Pancreas (tissue), 10 donors: Measurements from ENCODE around the gene TSPAN7. TPM values are rescaled to one million over a fixed set of nuclear protein-coding genes. Genes with fewer than 3 reads are reported as not detected.

Source experiments
- ATAC-seq, 4 donors: fragments of 200-7000 bp; cut with Tn5 transposase; one replicate each; pipeline versions ENCODE4 v1.8.0 to v1.9.1; 2020; ENCODE audit warnings: mild to moderate bottlenecking in 4 of 4, moderate library complexity in 4 of 4
- DNase-seq, 6 donors: peaks; one replicate each; pipeline ENCODE4 v3.0.0-alpha.2; 2020
- FAIRE-seq: peaks from 2 replicates; lab custom pipeline; 2012; peaks lifted over from hg19 to GRCh38; lab: Jason Lieb, UNC
- H3K27ac ChIP-seq, 4 donors: fragments of 200-600 bp; sonication (generic); 1 replicate in 3 of 4; 2 replicates in 1 of 4; pipeline versions ENCODE4 v1.5.0 to v1.8.0; 2020
- H3K27me3 ChIP-seq, 4 donors: fragments of 200-600 bp; one replicate each; pipeline ENCODE4 v1.8.0; 2021
- H3K36me3 ChIP-seq, 3 donors: fragments of 200-600 bp; sonication (generic) in 1 of 3; one replicate each; pipeline versions ENCODE4 v1.5.0 to v1.8.0; 2020 to 2021
- H3K4me1 ChIP-seq, 3 donors: fragments of 200-600 bp; one replicate each; pipeline ENCODE4 v1.8.0; 2021
- H3K4me3 ChIP-seq, 4 donors: fragments of 200-600 bp; sonication (generic) in 2 of 4; one replicate each; pipeline versions ENCODE4 v1.5.0 to v1.8.0; 2020 to 2021
- H3K9me3 ChIP-seq, 4 donors: fragments of 200-600 bp; one replicate each; pipeline ENCODE4 v1.8.0; 2021
- CTCF ChIP-seq, 4 donors: fragments of 200-600 bp; sonication (generic) in 3 of 4; IDR thresholded peaks; one replicate each; pipeline versions ENCODE4 v1.5.0 to v1.8.0; 2021; ENCODE audit warnings: antibody characterized with exemption in 4 of 4
- WGBS, 2 donors: extraction: QIAGEN DNeasy Blood & Tissue Kit; methylation state at CpG; one replicate each; pipeline ENCODE4 v1.1.7; 2013; 5-methylcytosine and 5-hydroxymethylcytosine counted together
- intact Hi-C, 3 donors: fragments of 100-400 bp; cut with DNase I; formaldehyde crosslinking; loops; one replicate each; pipeline versions ENCODE4 v1.11.1 to v1.14.2; 2022
- polyA plus RNA-seq, 2 donors: library from polyadenylated mRNA; stranded (reverse); fragments of 200-250 nt; gene quantifications; one replicate each; pipeline ENCODE4 v1.2.3, GENCODE V29; 2013
- total RNA-seq, 6 donors: library from RNA; stranded (reverse); fragmentation: NEBNext Ultra II Directional in 4 of 6; extraction: Animal tissue kit (Norgen Biotek cat#: 25700) in 4 of 6; gene quantifications; one replicate each; pipeline versions ENCODE4 v1.2.1 to v1.2.4, GENCODE V29; 2021 to 2023
- donor health status: healthy with polysubstance abuse.
- donor health status: DM: no; HTN: no; CAD: no; lungs with moderate emphysema.
- donor health status: DM: no; HTN: no; CAD: no.
- donor health status: control.
- donor health status: control.
- donor health status: Bipolar disorder and iron deficiency.
- donor health status: DM: yes; HTN: yes; CAD: no.
- donor health status: DM: no; HTN: no; CAD: no.
- donor health status: DM: no; HTN: no; CAD: no.
- donor health status: DM: yes; HTN: yes; CAD: no.

Gene TSPAN7
- total and polyA plus RNA-seq, 8 donors = 5.3 to 68.1 (median 12.7) TPM

- no peaks in the 10 kb centered on the region for H3K36me3 ChIP-seq
- H3K4me3 ChIP-seq = no peak overlapping the region
- no peaks in the 10 kb centered on the region for H3K9me3 ChIP-seq
- no peak overlapping the region for H3K27ac ChIP-seq
- intact Hi-C loops = no loop called here
- FAIRE-seq = no peak
- no peaks in the 10 kb centered on the region for H3K27me3 ChIP-seq
- WGBS, 2 donors = 73 to 94% methylated on average over 1 of the region's 1 CpG
- TF ChIP-seq CTCF (IDR thresholded peaks at IDR 0.05) = no peak
- no peak for DNase-seq
- H3K4me1 ChIP-seq = no peaks in the 10 kb centered on the region
- ATAC-seq = no peak
Observed at GRCh38 chrX:38570396-38570795, 9.1 kb downstream of the TSPAN7 start.

- no peaks in the 10 kb centered on the region for H3K4me1 ChIP-seq
- FAIRE-seq (no peak), ATAC-seq (no peak)
Observed at GRCh38 chrX:38571058-38571457, 9.7 kb downstream of the TSPAN7 start.

GRCh38 chrX:38574858-38575257 is 13.5 kb downstream of the TSPAN7 start:
- H3K9me3 ChIP-seq = no peaks in the 10 kb centered on the region
- TF ChIP-seq CTCF (IDR thresholded peaks at IDR 0.05) = no peak
- ATAC-seq = no peak

More at GRCh38 chrX:38571058-38571457, 9.7 kb downstream of the TSPAN7 start:
- H3K9me3 ChIP-seq = no peaks in the 10 kb centered on the region
- H3K27ac ChIP-seq = no peak overlapping the region
- intact Hi-C loops = no loop called here
- no peak overlapping the region for H3K4me3 ChIP-seq
- DNase-seq = no peak
- H3K27me3 ChIP-seq = no peaks in the 10 kb centered on the region
- no peak for TF ChIP-seq CTCF (IDR thresholded peaks at IDR 0.05)
- H3K36me3 ChIP-seq = no peaks in the 10 kb centered on the region

GRCh38 chrX:38575888-38576287 is 14.5 kb downstream of the TSPAN7 start:
- H3K27me3 ChIP-seq = no peaks in the 10 kb centered on the region
- H3K4me3 ChIP-seq = no peak overlapping the region
- no peak overlapping the region for H3K27ac ChIP-seq
- DNase-seq = no peak
- H3K36me3 ChIP-seq = no peaks in the 10 kb centered on the region
- H3K9me3 ChIP-seq = no peaks in the 10 kb centered on the region
- ATAC-seq = no peak
- intact Hi-C loops = no loop called here
- no peaks in the 10 kb centered on the region for H3K4me1 ChIP-seq
- WGBS, 2 donors = 69 to 78% methylated on average over 2 of the region's 2 CpGs
- peak; percentile 57 for FAIRE-seq
- TF ChIP-seq CTCF (IDR thresholded peaks at IDR 0.05) = no peak

More at GRCh38 chrX:38574858-38575257, 13.5 kb downstream of the TSPAN7 start:
- Histone ChIP-seq H3K27me3 (no peaks in the 10 kb centered on the region), H3K36me3 (no peaks in the 10 kb centered on the region), H3K27ac (no peak overlapping the region), H3K4me1 (no peaks in the 10 kb centered on the region), H3K4me3 (no peak overlapping the region)
- FAIRE-seq = no peak
- DNase-seq = no peak
- intact Hi-C loops = no loop called here
- WGBS, 2 donors = 77 to 92% methylated on average over 2 of the region's 2 CpGs

GRCh38 chrX:38577738-38578137 is 16.4 kb downstream of the TSPAN7 start:
- FAIRE-seq (no peak), ATAC-seq (no peak), DNase-seq (no peak)
- Histone ChIP-seq H3K4me3 (no peak overlapping the region), H3K36me3 (no peaks in the 10 kb centered on the region), H3K9me3 (no peaks in the 10 kb centered on the region), H3K27me3 (no peaks in the 10 kb centered on the region), H3K4me1 (no peaks in the 10 kb centered on the region), H3K27ac (no peak overlapping the region)
- no peak for TF ChIP-seq CTCF (IDR thresholded peaks at IDR 0.05)
- WGBS, 2 donors = 79 to 99% methylated on average over 3 of the region's 3 CpGs
- intact Hi-C loops = no loop called here
